Measurements from ENCODE around the gene FOSL2.
"Not testable (repeated sequence)": the region's sequence is repeated elsewhere in the genome, so short reads cannot be mapped to it uniquely, and the experiment has no call there.

FOSL2 gene

DNA sequence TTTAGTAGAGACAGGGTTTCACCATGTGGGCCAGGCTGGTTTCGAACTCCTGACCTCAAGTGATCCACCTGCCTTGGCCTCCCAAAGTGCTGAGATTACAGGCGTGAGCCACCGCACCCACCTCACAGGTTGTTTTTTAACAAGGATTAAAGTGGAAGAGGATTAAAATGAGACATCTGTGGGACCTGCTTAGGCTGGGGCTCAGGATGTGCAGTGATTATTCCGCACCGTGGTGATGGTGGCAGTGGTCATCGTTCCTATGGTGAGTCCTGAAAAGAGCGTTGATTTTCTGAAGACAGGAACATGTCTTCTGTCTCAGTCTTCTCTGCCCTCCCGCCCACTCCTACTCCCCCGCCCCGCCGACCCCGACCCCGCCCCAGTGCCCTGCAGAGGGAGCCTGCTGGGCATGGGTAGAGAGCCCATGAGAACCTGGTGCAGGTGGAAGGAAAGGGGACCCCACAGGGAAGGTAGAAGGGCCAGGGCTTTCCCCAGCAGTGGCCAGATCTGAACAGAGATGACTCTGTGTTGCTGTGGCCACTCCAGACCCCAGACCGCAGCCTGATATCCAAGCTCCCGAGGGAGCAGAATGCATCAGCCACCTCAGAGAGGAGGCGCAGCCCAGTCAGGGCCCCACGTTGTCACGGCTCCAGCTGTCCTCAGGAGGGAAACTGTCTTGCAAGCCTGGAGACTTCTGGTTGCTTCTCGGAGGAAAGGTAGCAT is 34.5 kb upstream of the FOSL2 start:
- DNase-seq = no peak

- peak; percentile 21 for DNase-seq
Measured at GRCh38 chr2:28358668-28359201, 33.9 kb upstream of the FOSL2 start.

DNA sequence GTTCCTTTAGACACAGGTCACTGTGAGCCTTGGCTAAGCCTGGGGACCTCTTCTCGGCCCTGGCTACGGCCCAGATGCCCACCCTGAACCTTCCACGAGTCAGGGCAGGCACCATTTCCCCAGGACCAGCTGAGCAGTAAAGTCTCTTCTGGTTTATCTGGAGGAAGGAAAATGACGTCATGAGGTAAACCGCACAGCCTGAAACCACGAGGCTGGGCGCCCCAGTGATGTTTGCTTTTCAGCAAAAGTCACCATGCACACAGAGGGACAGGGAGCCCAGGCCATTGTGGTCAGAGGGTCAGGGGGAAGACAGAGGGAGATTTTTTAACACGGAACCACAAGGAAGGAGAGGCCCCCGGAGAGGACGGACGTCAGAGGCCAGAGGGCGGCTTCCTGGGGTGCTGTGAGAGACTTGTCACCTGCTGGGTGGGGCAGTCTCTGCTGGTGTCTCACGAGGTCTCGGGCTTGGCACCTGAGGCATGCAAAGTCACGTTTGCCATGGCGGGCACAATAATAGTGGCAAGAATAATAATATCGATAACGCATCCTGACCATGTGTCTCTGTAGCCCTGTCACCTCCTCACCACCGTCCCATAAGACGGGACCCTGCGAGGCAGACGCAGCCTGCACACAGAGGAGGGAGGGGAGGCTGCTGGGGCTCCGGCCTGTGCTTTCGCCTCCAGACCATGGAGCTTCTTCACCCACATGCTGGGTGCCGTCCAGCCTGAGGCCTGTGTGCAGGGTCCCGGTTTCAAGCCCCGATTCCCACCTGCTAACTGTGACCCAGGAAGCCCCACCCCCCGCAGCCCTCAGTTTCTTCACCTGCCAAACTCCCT is 33.2 kb upstream of the FOSL2 start:
- DNase-seq = peak; percentile 90

DNA sequence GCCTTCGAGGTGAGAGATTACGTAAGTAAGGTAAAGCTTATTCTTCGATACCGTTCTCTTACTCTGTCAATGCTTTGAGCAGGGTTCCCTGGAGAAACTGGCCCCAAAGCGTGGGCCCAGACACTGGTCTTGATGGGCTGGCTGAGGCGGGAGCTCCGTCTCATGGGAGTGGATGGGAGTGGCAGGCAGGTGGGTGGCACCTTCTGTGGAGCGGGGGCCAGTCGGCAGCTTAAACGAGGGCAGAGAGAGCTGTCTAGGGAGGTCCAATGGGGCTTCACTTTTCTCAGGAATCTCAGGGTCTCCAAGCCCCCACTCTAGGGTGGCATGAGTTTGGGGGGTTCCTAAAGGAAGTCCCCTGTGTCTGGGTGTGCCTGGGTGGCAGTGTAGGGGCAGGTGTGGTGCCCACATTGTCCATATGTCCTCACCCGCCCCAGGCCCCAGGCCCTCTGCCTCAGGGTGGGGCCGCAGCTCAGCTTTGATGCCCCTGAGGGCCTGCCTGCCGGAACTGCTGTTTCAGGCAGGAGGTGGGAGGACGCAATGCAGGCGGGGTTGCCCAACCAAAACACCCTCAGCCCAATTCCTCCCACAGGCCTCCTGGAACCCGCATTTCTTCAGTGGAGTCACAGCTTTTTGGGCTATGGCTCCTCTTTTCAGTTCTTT is 32.5 kb upstream of the FOSL2 start:
- DNase-seq = no peak

DNA sequence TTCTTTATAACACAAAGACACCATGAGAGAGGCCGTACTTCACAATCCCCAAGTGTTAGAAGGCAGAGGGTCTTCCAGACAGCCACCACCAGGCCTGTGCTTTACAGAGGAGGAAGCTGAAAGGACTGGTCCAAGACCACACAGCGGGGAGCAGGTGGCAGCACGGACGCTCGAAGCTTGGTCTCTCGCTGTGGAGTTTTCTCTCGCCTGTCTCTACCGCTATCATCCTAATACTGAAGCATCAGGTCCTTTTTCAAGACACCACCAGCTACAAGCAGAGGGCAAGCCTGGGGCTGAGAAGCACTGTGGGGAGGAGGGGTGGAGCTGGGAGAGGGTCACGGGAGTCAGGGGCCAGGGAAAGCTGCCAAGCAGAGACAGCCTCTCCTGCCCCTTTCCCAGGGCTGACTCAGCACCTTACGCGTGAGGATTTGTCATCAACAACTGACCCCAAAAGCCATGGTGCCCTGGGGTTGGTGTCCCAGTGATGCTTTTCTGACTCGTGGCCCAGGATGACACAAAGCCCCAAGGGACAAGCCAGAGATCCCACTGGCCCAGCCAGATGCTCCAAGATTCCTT is 31.9 kb upstream of the FOSL2 start:
- DNase-seq = no peak

- no peak for DNase-seq
Measured at GRCh38 chr2:28361991-28362710, 30.5 kb upstream of the FOSL2 start.

GRCh38 chr2:28362991-28363521 is 29.6 kb upstream of the FOSL2 start:
- no peak for DNase-seq

- no peak for DNase-seq
Measured at GRCh38 chr2:28363686-28364280, 28.9 kb upstream of the FOSL2 start.

GRCh38 chr2:28364610-28365009 is 28.0 kb upstream of the FOSL2 start:
- DNase-seq = no peak

- no peak for DNase-seq
Measured at GRCh38 chr2:28365158-28365557, 27.5 kb upstream of the FOSL2 start.

- no peak for DNase-seq
Measured at GRCh38 chr2:28366149-28366495, 26.5 kb upstream of the FOSL2 start.

GRCh38 chr2:28366496-28367282 is 26.0 kb upstream of the FOSL2 start:
- peak; percentile 83 for DNase-seq

- DNase-seq = no peak
Measured at GRCh38 chr2:28367667-28368356, 24.8 kb upstream of the FOSL2 start.

GRCh38 chr2:28368357-28368798 is 24.3 kb upstream of the FOSL2 start:
- DNase-seq = no peak

GRCh38 chr2:28369358-28369757 is 23.3 kb upstream of the FOSL2 start:
- no peak for DNase-seq

DNA sequence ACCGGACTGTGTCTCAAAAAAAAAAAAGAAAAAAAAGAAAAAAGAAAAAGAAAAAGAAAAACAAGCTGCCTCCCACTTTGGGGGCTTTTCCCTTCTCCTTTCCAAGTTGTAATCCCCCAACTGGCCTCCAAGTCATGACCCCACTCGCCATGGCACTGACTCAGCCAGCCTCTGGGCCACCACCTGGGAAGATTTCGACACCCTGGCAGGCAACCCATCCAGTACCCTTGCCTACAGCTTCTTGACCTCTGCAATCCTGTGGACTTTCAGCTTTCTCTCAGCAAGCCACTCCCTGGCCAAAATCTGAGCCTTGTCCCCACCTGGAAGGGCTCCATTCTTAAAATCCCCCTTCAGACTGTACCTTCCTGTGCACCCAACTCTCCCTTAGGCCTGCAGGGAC is 22.3 kb upstream of the FOSL2 start:
- no peak for DNase-seq

DNA sequence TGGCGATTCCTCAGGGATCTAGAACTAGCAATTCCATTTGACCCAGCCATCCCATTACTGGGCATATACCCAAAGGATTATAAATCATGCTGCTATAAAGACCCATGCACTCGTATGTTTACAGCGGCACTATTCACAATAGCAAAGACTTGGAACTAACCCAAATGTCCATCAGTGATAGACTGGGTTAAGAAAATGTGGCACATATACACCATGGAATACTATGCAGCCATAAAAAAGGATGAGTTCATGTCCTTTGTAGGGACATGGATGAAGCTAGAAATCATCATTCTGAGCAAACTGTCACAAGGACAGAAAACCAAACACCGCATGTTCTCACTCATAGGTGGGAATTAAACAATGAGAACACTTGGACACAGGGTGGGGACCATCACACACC is 20.9 kb upstream of the FOSL2 start:
- DNase-seq = not testable (repeated sequence)

DNA sequence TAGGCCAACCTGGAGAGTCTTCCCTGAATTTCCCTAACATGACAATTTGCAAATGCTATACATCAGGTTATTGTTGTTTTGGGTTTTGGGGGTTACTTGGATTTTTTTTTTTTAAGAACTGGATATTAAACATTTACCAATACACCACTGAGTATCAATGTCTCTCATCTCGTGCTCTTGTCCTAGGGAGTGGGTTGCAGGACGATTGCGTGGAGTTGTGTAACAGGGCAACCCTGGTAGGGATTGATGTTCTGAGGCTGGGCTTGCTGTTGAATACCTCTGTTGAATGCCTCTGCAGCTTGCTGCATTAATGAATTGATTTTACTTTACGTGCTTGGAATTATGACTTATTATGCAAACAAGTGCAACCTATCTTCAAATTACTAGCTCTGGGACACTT is 18.8 kb upstream of the FOSL2 start:
- DNase-seq = no peak

GRCh38 chr2:28374331-28374730 is 18.3 kb upstream of the FOSL2 start:
- DNase-seq = no peak

- DNase-seq = no peak
Measured at GRCh38 chr2:28375236-28375635, 17.4 kb upstream of the FOSL2 start.
